OCI-LY3 (cell line): ENCODE measurements around the gene WRNIP1.

Experiments used
- EZH2phosphoT487 ChIP-seq: fragments of 200-600 bp; shearing (Covaris generic); IDR thresholded peaks from 2 replicates; pipeline ENCODE4 v1.6.1; 2018; ENCODE audit warnings: antibody characterized with exemption, mixed run types, low read depth
- TF ChIP-seq, protein P1 (sequence below): fragments of 200-600, 300-600 bp; sonication (generic); IDR thresholded peaks from 2 replicates; pipeline ENCODE4 v1.5.1; 2014; ENCODE audit warnings: antibody characterized with exemption, low read length, low read depth

DNA sequence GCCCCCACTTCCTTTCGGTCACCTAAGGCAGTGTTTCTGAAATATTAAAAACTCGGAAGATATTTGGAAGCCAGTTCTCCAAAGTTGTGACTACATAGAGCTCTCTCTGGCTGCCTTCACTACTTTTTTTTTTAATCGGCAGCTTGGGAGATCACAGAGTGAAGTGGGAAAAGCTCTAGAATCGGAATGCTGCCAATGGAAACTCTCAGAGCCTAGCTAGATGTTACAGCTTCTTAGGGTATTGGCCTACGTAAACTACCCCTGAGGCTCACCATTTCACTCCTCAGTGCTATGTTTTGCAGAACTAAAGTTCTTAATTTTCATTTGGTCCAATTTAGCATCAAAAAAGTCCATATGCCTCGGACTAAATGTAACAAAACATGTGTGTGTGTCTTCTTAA, 61.9 kb downstream of the WRNIP1 start:
- no peak for TF ChIP-seq EZH2phosphoT487
- TF ChIP-seq, protein P1, sequence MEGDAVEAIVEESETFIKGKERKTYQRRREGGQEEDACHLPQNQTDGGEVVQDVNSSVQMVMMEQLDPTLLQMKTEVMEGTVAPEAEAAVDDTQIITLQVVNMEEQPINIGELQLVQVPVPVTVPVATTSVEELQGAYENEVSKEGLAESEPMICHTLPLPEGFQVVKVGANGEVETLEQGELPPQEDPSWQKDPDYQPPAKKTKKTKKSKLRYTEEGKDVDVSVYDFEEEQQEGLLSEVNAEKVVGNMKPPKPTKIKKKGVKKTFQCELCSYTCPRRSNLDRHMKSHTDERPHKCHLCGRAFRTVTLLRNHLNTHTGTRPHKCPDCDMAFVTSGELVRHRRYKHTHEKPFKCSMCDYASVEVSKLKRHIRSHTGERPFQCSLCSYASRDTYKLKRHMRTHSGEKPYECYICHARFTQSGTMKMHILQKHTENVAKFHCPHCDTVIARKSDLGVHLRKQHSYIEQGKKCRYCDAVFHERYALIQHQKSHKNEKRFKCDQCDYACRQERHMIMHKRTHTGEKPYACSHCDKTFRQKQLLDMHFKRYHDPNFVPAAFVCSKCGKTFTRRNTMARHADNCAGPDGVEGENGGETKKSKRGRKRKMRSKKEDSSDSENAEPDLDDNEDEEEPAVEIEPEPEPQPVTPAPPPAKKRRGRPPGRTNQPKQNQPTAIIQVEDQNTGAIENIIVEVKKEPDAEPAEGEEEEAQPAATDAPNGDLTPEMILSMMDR: no peak
